GM12874 (cell line): ENCODE measurements around the gene NSL1.

ENCODE experiments used
- CTCF ChIP-seq: IDR thresholded peaks from 2 replicates; pipeline ENCODE4 v1.5.1; 2011; ENCODE audit warnings: low read depth, mild to moderate bottlenecking, control low read depth, low read length, moderate library complexity; ENCODE audit not compliant: insufficient read depth

Gene NSL1

DNA sequence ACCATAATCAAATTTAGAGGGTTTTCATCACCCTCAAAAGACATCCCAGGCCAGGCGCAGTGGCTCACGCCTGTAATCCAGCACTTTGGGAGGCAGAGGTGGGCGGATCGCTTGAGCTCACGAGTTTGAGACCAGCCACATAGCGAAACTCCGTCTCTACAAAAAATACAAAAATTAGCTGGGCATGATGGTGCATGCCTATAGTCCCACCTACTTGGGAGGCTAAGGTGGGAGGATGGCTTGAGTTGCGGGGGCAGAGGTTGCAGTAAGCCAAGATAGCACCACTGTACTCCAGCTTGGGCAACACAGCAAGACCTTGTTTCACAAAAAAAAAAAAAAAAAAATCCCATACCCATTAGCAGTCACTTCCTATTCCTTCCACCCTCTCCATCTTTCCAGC, 58.5 kb downstream of the NSL1 start:
- TF ChIP-seq CTCF: no peak

GRCh38 chr1:212731630-212732029, 59.9 kb downstream of the NSL1 start:
- no peak for TF ChIP-seq CTCF

- TF ChIP-seq CTCF: no peak
These were observed 63.0 kb downstream of the NSL1 start for GRCh38 chr1:212728606-212729005.

DNA sequence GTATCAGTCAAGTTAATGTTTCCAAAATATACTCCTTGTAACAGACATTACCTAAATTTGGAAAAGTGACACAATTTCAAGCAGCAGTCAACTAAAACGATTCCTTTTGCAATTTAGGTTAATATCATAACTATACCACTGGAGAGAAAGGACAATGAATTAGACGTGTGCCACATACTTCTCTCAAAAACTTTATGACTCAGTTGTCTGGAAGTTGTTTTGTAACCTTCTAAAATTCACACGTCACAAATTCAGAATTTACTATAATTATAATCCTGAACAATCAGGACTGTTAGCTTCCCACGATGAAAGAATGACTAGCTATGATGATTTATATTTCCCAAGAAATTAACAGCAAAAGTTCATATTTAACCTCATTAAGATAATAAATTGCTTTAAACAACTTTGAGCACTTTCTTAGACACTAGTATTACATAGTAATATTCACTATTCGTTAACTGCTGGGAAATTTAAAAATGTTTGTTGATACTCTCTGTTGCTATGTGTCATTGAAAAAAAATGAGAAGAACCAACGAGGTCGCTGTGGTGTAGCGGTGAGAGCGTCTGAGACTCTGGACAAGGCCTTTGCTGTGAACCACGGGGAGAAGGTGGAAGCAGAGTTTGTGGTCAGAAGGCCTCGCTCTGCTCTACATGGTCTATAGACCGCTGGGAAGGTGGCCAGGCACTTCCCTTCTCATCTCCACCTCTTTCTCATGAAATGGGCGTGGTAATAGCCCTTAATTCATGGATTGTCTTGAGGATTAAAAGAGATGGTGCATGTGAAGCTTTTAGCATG, 64.0 kb downstream of the NSL1 start:
- no peak for TF ChIP-seq CTCF

GRCh38 chr1:212722270-212722957, 69.2 kb downstream of the NSL1 start:
- TF ChIP-seq CTCF: no peak

DNA sequence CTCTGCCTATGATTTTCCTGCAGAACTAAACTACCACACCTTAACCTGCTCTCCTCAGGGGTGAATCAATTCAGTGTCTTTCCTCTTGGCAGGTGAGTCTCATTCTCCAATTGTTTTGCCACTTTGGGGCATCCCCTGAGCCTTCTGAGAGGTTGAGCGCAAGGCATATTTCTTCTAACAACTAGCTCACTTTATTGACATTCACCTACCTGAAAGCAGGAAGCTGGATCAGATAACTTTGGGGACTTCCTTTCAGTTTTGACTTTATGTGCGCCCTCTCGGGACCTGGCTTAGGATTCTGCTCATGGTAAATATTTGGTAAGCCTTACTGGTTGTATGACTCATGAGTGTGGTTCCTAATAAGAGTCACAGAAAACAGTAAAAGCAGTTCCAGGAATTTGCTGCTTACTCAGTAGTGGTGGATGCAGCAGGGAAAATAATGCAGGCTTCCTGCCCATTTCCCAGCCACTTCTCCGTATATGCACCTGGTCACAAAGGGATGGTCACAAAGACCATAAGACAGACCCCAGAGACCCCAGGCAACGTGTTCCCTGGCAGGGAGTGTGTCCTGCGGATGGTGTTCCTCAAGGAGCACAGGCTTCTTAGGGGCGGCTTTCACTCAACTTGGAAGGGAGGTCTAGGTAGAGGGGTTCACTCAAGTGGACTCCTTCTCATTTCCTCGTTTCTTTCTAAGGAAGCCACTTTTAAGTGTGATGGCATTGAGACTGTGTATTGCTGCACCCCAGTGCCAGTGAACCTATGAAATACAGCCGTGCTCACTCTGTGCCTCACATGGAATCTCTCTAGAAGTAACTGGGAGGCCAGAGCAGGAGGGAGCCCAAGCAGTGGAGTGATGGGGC, 70.0 kb downstream of the NSL1 start:
- TF ChIP-seq CTCF: no peak

DNA sequence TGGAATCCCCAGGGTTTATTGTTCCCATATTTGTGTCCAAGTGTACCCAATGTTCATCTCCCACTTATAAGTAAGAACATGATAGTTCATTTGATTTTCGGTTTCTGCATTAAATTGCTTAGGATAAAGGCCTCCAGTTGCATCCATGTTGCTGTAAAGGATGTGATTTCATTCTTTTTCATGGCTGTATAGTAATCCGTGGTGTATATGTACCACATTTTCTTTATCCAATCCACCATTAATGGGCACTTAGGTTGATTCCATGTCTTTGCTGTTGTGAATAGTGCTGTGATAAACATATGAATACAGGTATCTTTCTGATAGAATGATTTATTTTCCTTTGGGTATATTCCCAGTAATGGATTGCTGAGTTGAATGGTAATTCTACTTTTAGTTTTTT, 71.9 kb downstream of the NSL1 start:
- no peak for TF ChIP-seq CTCF
